NK-92 treated with Interleukin-12 subunit alpha and Interleukin-12 subunit beta, amount 100 ng/mL, for 24 hours (cell line): Measurements from ENCODE around the gene SPDYE4.

Experiments
- DNase-seq: peaks from one replicate; lab custom pipeline; 2025; lab: John Stamatoyannopoulos, UW

SPDYE4 gene

GRCh38 chr17:8785547-8786413 is 27.4 kb upstream of the SPDYE4 start:
- DNase-seq, result no peak

DNA sequence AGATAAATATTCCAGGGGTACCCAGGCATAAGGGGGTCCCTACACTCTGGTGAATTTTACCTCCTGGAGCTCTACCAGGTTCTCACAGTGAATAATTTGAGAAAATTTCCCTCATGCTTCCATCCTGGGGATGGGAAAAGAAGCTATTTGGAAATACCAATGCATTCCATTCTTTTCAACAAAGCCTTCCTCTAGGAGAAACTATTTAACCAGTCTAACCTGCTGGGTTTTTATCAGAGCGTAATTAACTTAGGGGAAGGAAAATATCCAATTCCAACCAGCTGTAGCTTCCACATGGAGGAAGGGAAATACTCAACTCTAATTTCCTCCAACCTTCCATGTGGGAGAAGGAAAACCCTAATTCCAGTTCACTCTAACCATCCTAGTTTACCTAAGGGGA is 23.8 kb upstream of the SPDYE4 start:
- DNase-seq, result no peak

DNA sequence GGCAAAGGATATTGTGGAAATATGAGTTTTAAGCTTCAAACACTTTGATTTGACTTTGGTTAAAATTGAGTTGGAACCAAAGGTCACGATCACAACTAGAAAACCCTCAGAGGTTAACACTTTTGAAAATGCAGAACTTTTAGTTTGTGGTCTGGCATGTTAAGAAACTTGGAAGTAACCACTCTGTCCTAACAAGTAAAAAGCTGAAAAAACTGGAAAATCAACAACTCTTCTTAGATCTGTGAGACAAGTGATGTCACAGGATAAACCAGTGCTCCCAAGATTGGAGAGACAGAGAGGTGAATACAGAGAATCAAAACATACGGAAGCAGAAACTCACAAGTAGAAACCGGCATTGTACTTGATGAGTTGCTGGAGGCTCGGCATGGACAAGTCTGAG is 23.4 kb upstream of the SPDYE4 start:
- DNase-seq, result no peak

GRCh38 chr17:8776881-8777280 is 18.5 kb upstream of the SPDYE4 start:
- no peak for DNase-seq

DNA sequence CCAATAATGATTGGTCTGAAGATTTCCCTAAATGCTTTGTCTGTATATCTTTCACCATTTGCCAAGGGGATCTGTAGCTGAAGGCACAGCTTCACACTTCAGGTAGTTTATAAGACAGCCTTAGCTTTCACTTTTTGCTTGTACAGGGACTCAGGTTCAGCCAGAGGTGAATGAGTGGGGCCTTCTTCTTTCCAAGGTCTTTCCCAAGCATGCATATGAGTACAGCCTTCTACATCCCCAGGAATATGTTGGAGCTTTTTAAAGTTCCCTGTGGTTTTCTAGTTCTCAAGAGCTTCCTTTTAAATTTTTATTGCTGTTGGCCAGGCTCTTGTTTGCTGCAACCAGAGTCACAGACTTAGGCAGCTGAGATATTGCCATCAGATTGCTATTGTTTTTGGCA is 17.9 kb upstream of the SPDYE4 start:
- DNase-seq, result no peak

DNA sequence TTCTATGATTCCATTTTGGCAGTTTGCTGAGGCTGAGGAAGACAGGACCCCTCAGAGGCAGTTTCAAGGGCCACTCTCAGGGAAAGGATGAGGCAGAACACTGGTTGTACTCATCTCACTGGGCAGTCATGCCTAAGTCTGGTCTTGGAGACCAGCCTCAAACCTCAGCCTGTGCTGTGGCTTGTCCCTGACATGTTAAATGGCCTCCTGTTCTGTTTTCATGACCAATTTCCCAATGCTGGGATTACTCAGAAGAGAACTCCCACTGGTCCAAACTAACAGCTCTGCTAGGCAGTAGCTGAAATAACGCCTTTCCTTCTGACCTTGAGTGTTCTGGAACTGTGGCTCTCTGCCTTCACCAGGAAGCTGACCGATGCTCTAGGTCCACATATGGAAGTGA is 8.4 kb upstream of the SPDYE4 start:
- DNase-seq, result no peak

DNA sequence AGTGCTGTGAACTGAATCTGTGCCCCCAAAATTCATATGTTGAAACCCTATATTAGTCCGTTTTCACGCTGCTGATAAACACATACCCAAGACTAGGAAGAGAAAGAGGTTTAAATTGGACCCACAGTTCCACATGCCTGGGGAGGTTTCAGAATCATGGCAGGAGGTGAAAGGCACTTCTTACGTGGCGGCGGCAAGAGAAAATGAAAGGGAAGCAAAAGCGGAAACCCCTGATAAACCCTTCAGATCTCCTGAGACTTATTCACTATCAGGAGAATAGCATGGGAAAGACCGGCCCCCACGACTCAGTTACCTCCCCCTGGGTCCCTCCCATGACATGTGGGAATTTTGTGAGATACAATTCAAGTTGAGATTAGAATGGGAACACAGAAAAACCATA is 3.7 kb upstream of the SPDYE4 start:
- no peak for DNase-seq

GRCh38 chr17:8757189-8757588 is 1.2 kb downstream of the SPDYE4 start:
- no peak for DNase-seq

- DNase-seq, result no peak
These were observed 2.6 kb downstream of the SPDYE4 start for GRCh38 chr17:8755590-8756255.

DNA sequence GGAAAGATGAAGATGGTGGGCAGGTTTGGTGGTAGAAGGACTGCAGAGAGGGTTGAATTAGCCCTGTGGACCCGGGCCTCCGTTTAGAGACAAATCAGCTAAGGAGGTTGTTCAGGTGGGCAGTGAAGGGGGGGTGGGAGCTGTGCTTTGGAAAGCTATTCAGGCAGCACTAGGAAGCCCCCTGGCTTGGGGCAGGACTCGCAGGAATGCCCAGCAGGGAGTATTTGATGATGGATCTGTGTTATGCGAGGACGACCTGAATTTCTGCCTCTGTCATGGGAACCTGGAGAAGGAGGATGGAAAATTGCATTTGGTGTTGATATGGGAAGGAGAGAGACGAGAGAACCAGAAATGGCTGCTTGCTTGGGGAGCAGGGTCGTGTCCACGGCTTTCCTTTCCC is 3.5 kb downstream of the SPDYE4 start:
- DNase-seq, result no peak

DNA sequence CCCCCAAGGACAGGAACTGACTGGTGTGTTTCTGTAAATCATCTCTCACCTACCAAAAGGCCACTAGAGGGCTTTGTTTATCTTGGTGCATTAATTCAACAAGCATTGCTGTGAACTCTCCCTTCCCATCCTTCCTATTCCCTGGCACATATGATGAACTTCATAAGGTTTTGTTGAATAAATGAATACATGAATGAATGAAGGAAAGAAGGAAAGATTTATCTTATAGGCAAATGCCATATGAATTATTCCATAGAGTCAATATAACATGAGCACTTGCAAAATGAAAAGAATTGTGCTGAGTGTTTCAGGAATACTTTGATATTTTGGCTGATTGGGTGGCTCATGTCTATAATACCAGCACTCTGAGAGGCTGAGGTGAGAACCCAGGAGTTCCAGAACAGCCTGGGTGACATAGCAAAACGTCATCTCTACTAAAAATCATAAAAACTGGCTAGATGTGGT is 4.3 kb downstream of the SPDYE4 start:
- DNase-seq, result no peak

DNA sequence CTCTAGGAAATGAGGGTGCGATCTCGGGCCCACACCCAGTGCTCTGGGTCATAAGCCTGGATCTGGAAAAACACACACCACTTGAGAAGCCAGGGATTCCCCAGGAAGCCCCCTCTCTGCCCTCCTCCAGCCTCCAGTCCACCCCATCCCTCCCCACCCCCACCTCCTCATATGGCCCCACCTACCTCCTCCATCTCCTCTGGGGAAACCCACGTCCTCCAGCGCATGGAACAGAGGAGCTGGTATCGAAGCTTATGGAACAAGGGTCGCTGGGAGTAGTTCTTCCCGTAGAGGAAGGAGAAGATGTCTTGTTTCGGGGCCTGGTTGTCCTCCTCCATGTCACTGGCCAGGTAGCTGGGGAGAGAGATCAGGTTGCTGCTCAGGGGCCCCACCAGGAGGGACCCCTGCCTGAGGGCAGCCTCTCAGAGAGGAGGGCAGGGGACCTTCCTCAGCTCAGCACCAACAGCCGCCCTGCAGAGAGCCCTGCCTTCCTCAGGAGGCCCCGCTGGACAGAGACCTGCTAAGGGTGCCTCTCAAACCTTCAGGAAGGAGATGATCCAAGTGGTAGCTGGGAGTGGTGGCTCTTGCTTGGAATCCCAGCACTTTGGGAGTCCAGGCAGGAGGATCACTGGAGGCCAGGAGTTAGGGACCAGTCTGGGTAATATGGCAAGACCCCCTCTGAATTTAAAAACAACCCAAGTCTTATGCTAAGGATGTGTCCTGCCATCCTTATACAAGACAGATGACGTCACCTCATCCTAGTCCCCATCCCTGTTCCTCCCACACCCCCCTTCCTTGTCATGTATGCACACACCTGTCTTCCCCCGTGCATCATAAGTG is 5.0 kb downstream of the SPDYE4 start:
- DNase-seq, result no peak

- DNase-seq, result no peak
These were observed 8.7 kb downstream of the SPDYE4 start for GRCh38 chr17:8749616-8750015.

DNA sequence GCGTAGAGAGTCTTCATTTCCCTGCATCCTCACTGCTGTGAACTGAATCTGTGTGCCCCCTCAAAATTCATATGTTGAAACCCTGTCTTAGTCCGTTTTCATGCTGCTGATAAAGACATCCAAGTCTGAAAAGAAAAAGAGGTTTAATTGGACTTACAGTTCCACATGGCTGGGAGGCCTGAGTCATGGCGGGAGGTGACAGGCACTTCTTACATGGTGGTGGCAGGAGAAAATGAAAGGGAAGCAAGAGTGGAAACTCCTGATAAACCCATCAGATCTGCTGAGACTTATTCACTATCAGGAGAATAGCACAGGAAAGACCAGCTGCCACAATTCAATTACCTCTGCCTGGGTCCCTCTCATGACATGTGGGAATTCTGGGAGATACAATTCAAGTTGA is 10.6 kb downstream of the SPDYE4 start:
- no peak for DNase-seq

DNA sequence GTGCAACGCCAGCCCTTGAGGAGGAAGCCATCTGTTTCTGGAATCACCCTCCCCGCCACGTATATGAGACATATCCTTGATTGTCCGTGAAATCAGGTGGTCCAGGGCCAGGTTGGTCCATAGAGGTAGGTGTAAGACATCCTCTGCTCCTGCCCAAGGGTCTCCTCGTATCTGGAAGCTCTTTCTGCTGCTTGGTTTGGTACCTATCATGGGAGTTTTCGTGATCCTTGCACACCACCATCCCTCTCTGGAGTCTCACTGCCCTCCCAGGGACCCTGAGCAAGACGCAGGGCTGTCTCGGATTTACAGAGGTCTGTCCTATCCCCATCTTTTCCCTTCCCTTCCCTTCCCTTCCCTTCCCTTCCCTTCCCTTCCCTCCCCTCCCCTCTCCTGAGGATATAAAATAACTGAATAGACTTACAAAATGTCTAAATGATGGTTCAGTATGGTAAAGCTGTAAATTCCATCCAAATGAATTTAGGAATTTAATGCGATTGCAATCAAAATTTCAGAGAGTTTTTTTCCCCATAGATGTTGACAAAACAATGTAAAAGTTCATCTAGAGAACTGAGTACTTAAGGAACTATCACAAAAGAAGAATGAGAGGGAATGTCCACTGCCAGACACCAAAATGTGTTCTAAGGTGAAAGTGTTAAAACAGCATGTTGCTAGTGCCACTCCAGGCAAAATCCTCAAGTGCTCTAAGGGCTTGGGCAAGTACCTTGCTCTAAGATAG is 11.7 kb downstream of the SPDYE4 start:
- DNase-seq, result no peak

GRCh38 chr17:8745586-8746500 is 12.5 kb downstream of the SPDYE4 start:
- DNase-seq, result peak; percentile 2

DNA sequence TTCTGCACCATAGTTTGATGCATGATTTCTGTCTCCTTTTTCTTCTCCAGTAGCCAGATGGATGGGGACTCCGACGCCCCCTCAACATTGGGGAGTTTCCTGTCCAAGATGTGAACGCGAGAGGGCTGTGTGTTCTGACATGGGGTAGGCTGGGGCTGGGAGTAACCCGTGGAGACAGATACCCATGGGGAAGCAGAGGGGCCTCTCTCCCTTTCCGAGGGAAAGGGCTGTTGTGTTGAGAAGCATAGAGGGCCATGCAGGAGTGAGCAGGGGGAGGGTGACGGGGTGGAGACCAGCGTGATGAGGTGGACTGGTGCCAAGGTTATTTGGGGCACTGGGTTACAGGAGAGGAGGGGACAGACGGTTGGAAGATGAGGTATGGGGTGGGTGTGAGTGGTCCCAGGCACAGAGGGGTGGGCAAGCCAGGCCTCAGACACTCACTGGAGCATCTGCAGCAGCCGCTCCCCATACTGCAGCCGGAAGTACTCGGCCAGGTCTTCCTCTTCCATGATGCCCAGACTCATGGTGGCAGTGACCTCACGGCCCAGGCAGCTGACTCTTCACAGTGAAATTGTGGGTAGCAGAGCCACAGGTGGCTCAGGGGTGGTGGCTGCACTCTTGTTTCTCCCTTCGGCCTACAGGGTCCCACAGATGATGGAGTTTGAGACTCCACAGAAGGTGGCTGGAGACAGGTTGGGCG is 14.1 kb downstream of the SPDYE4 start:
- no peak for DNase-seq

- no peak for DNase-seq
These were observed 15.5 kb downstream of the SPDYE4 start for GRCh38 chr17:8742819-8743218.

DNA sequence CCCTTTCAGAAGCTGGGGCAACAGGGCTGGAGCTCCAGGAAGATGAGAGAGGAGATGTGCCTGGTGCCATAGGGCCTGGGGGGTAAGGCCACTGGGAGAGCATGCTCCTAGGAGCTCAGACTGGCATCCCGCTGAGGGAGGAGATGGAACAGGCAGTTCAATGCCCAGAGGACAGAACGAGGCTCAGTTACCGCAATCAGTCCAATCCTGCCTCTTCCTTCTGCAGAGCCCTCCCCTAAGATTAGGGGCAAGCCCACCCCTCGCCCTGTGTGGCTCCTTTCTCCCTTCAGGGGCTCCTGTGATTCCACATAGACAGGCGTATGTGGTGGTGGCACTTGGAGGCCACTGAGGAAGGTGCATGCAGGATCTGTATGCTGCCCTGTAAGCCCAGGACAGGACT is 16.1 kb downstream of the SPDYE4 start:
- DNase-seq, result no peak

- DNase-seq, result no peak
These were observed 16.6 kb downstream of the SPDYE4 start for GRCh38 chr17:8741771-8742170.
